Stimulated activated CD4-positive, alpha-beta T cell treated with anti-CD3 and anti-CD28 coated beads, Interleukin-15, amount 100 ng/mL, for 1 hour (primary cell): ENCODE measurements around the gene DPP10.
"Not testable (repeated sequence)": the region's sequence is repeated elsewhere in the genome, so short reads cannot be mapped to it uniquely, and the experiment has no call there.

Experiments
- DNase-seq, 2 donors: peaks; one replicate each; pipeline ENCODE4 v3.0.0-alpha.2; 2020; ENCODE audit warnings: low read depth in 1 of 2, low spot score in 1 of 2

DPP10 gene

DNA sequence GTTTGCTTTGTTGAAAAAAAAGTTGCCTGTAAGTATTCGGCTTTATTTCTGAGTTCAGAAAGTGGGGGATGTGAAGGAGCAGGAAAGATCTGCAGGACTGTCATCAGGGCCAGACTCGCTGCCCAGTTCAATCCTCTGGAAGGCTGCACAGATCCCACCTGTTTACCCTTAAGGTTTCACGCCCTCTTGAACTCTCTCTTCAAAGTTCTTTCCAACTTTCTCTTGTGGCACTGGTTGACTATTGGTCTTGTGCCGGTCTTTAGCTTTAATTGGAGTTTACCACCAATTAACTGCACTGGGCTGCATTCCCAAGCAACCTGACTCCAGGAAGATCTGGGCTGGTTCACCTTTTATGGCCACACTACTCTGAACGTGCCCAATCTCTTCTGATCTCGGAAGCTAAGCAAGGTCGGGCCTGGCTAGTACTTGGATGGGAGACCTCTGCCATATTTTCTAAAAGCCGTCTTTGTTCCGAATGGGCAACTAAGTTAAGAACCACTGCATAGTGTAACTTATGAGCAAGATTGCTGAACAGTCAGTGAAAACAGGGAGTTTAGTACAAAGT lies 495.0 kb downstream of the DPP10 start:
- DNase-seq, result no peak

GRCh38 chr2:114940785-114941458 lies 498.5 kb downstream of the DPP10 start:
- DNase-seq, result no peak

- DNase-seq, result no peak
These were observed 506.9 kb downstream of the DPP10 start for GRCh38 chr2:114949228-114949804.

DNA sequence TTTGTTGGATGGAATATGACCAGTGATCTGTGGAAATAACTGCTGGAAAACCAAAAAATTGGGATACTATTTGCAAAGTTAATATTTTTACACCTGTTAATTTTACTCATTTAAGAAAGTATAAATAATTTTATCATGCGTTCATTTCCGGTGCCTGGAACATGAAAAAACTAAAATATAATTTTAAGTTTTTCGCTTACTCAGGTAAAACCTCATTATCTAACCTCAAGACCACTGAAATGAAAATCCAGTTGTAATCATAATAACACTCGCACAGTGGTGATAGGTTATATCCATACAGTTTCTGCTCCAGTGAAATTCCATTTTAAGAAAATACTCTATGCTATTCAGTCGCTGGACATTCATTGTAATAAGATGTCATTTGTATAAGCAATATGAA lies 517.9 kb downstream of the DPP10 start:
- no peak for DNase-seq

DNA sequence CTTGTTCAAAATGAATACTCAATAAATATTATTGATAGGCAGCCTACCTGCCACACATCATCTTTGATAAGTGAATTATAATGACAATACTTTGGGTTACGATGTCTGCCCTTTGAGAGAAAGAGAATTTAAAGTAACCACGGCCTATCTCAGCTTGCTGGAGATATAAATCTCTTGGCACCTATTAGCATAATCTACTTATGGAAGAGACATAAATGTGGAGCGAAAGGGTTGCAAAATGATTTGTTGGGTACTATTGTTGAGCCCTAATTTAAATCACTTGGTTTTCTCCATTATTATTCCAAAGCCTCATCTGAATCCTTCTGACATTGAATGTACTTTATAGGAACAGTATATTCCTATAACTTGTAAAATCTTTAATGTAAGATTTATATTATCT lies 520.1 kb downstream of the DPP10 start:
- DNase-seq, result no peak

- no peak for DNase-seq
These were observed 526.4 kb downstream of the DPP10 start for GRCh38 chr2:114968748-114969400.

DNA sequence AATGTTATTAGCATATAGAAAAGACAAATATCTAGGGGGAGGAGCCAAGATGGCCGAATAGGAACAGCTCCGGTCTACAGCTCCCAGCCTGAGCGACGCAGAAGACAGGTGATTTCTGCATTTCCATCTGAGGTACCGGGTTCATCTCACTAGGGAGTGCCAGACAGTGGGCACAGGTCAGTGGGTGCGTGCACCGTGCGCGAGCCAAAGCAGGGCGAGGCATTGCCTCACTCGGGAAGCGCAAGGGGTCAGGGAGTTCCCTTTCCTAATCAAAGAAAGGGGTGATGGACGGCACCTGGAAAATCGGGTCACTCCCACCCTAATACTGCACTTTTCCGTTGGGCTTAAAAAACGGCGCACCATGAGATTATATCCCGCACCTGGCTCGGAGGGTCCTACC lies 561.9 kb downstream of the DPP10 start:
- DNase-seq, result not testable (repeated sequence)

DNA sequence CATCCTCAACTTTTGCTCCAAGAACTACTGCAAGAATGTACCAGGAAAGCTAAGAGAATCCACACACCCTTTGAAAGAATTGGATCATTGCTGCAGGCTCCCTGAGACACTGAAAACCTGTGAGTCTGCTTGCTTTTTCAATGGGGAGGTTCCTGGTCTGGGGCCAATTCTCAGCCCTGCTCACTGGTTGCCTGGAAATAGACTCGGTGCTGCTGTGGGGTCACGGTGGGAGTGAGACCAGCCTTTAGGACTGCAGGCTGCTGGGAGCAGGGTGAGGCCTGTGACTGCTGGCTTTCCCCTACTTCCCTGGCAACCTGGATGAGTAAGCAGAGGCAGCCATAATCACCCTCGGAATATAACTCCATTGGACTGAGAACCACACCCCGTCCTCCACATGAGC lies 569.3 kb downstream of the DPP10 start:
- DNase-seq, result no peak

GRCh38 chr2:115022013-115022412 lies 579.6 kb downstream of the DPP10 start:
- not testable (repeated sequence) for DNase-seq

GRCh38 chr2:115034801-115035200 lies 592.4 kb downstream of the DPP10 start:
- no peak for DNase-seq

GRCh38 chr2:115036818-115037217 lies 594.4 kb downstream of the DPP10 start:
- no peak for DNase-seq

DNA sequence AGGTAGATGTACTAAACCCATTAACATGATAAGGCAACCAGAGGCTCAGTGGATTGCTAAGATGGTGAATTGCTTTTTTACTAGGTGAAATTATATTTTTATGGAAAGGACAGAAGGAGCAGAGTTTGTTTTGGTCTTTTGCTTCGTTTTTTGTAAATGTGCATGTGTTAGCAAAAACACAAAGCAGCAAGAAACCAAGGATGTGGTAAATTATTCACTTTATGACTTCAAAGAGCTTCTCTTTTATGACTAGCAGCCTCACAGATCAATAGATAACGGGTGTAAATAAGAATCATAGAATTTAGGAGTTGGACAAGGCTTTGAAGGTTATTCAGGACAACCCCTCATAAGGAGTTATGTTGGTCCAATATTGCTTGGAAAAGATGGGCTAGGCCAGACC lies 615.0 kb downstream of the DPP10 start:
- DNase-seq, result no peak

DNA sequence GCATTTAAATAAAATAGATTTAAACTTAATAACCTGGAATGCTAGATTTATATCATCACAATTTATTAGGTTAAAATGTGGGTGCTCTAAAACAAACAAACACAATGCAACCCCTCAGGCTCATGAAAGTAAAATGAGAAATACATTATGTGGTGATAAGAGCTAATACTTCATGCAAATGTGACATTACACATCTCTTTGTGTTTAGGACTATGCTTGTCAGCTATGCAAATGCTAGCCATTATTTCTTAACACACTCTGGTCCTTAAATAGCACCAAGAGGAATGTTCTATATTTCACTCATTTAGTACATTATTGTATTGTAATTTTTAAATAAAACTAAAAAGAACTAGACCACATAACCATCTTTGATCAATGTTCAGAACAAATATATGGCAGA lies 627.6 kb downstream of the DPP10 start:
- no peak for DNase-seq

- no peak for DNase-seq
These were observed 629.1 kb downstream of the DPP10 start for GRCh38 chr2:115071534-115071933.

DNA sequence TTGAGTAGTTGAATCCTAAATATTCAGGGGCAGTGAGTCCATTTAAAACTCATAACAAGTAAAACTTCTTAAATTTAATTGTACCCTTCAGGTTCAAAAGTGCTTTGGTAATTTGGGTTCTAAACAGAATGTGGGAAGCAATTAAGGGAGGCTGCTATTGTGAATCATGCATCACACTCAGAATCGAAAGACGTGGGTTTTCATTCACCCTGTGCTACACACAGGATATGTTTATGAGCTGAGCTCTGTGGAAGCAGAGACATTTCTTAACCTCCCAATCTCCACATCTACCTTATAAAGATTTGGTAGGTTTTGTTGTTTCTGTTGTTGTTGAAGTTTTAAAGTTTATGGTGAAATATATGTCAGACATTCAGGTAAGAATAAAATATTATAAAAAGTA lies 633.4 kb downstream of the DPP10 start:
- DNase-seq, result no peak

- DNase-seq, result no peak
These were observed 635.2 kb downstream of the DPP10 start for GRCh38 chr2:115077626-115078025.

GRCh38 chr2:115083225-115083624 lies 640.8 kb downstream of the DPP10 start:
- DNase-seq, result no peak

- no peak for DNase-seq
These were observed 641.3 kb downstream of the DPP10 start for GRCh38 chr2:115083711-115084110.

DNA sequence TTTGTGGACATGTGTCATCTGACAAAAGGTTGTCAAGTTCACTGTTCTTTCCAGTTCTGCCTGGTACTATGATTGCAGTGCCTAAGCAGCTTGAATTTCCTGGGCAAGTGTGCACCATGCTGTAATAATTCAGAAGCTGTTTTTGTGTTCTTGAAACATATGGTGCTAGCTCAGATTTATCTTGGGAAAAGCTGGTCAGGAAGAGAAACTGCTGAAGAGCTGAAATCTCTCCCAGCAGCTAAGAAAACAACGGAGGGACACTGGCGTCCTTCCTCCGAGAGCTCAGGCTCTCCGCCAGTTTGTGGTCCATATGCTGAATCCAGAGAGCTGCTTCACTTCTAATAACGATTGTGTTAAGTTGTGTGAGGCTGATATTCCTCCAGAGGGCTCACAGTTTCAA lies 642.0 kb downstream of the DPP10 start:
- DNase-seq, result no peak

DNA sequence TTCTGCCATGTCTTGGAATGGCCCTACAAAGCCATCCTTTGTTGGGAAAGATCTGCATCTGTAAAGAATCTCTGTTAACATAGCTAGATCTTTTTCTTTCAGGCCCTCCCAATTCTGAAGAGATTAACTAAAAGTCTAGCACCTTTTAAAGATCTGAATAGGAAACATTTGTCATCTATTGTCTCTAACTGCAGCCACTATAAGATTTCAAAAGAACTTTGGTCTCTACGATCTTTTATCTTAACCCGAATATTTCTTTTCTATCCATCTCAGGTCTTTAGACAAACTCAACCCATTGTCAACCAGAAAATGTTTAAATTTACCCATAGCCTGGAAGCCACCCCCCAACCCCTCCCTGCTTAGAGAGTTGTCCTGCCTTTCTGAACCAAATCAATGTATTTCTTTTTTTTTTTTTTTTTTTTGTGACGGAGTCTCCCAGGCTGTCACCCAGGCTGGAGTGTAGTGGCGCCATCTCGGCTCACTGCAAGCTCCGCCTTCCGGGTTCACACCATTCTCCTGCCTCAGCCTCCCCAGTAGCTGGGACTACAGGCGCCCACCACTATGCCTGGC lies 643.7 kb downstream of the DPP10 start:
- DNase-seq, result not testable (repeated sequence)

GRCh38 chr2:115094441-115094840 lies 652.0 kb downstream of the DPP10 start:
- DNase-seq, result no peak

DNA sequence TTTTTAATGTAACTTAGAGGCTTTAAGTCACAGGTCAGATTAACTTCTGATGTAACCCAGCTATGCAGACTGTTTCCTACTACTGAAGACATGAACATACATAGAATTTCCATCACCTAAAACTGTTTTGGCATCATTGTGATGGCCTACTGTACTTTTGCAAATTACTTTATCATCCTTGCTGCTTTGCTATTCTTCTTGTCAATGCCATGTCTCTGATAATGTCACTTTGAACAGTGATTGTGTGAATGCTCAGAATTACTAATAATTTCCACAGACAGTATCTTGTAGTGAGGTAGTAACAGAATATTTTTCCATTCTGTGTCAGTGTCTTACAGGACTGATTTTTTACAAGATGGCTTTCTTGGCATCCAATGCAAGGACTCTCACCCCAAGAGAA lies 663.5 kb downstream of the DPP10 start:
- no peak for DNase-seq
